Measurements from ENCODE around the gene PCBD1.
"Not testable (repeated sequence)": the region's sequence is repeated elsewhere in the genome, so short reads cannot be mapped to it uniquely, and the experiment has no call there.

The PCBD1 gene

GRCh38 chr10:70863470-70864160 lies 24.8 kb downstream of the PCBD1 start:
- DNase-seq (ENCODE audit: low read depth), result no peak

GRCh38 chr10:70861495-70862197 lies 26.7 kb downstream of the PCBD1 start:
- not testable (repeated sequence) for DNase-seq (ENCODE audit: low read depth)

- DNase-seq (ENCODE audit: low read depth), result no peak
These were observed 29.6 kb downstream of the PCBD1 start for GRCh38 chr10:70858759-70859158.

DNA sequence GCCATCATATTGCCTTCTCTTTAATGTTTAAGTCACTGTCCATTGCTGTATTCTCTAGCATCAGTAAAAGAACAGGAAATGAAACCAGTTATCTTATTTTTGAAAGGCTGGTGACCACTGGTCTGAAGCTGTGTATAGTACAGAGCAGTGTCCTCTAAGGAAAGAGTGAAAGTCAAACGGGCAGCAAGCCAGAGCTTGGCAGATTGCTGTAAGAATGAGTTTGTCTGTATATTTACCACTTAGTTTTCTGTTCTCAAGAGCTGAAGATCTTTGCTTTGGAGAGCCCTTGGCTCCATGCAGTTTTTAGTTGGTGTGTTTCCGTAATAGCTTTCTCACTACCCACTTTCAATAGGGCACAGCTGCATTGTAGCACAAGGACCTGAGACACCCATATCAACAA lies 31.9 kb downstream of the PCBD1 start:
- no peak for DNase-seq (ENCODE audit: low read depth)

DNA sequence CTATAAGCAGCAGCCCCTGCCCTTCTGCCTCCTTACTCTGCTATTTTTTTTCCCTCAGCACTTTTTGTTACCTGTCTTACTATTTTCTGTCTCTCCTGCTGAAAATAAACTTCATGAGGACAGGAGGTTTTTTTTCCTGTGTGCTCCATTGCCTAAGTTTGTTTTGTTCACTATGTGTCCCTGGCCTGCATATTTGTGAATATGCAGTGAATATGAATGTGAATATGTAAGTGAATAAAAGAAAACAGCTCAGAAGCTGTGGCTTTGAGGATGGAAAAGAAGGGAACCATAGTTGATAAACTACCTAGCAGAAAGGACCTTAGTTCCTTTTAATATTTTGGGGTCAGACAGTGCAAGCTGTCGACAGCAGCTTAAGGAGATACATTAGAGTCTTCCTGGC lies 34.9 kb downstream of the PCBD1 start:
- no peak for DNase-seq (ENCODE audit: low read depth)

- no peak for DNase-seq (ENCODE audit: low read depth)
These were observed 35.3 kb downstream of the PCBD1 start for GRCh38 chr10:70853038-70853437.

DNA sequence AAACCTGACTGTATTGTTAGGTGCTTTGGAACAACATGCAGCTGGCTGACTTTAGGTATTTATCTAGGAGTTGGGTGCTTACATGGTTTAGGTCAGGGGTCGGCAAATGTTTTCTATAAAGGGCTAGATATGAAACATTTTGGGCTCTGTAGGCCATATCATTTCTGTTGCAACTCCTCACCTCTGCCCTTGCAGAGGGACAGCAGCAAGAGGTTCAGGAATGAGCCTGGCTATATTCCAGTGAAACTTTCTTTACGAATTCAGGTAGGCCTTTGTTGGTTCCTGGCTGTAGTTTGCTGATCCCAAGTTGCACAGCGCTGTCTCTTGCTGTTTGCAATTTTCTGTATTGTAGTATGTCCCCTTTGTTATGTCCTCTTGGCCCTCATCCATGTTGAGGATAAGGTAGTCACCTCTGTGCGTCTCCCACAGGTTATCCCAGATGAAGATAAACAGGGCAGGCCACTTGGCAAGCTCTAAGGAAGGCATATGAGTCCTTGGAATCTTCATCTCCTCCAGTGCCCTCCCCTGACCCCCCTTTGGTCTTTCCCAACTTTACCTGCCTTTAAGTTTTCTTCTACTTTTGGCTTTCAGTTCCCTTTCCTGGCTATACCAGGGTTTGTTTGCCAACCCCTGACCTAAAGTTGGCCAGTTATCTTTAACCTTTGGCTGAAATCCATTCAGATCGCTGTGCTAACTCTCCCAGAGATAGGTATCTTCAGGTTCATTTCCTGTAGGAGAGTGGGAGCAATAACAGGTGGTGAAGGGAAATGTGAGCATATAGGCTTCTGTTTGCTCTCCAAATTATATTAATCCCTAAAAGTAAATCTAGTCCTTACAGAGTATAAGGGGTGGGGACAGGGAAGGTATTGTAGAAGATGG lies 36.5 kb downstream of the PCBD1 start:
- DNase-seq (ENCODE audit: low read depth), result no peak

- no peak for DNase-seq (ENCODE audit: low read depth)
These were observed 38.3 kb downstream of the PCBD1 start for GRCh38 chr10:70850097-70850496.

- DNase-seq (ENCODE audit: low read depth), result no peak
These were observed 38.8 kb downstream of the PCBD1 start for GRCh38 chr10:70849582-70850016.

DNA sequence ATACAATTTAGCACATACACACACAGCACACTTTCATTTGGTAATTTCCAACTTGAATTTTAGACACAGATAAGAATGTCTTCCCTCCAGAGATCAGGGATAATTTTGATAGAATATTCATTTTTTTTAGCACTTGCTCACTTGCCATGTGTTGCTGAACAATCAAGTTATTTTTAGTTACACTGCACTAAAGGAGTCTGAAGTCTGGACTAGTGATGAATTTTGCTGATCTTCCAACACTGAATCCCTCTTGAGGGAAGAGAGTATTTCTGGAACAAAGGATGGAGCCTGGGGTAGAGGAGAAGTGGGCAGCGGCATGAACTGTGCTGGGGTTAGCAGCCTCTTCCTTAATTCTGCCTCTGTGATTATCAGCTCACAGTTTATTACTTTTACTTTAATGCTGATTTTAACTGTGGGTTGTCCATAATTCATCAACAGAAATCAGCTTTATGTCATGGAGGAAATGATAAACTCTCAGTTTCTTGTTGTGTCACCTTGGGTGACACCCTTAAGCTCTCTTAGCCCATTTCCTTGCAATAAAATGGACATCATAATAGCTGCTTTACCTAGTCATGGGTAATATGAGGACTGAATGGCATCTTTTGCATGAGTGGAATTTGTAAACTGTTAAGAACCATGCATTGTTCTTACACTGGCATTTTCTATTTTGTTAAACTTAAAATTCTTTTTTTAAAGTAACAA lies 40.6 kb downstream of the PCBD1 start:
- DNase-seq (ENCODE audit: low read depth), result no peak

DNA sequence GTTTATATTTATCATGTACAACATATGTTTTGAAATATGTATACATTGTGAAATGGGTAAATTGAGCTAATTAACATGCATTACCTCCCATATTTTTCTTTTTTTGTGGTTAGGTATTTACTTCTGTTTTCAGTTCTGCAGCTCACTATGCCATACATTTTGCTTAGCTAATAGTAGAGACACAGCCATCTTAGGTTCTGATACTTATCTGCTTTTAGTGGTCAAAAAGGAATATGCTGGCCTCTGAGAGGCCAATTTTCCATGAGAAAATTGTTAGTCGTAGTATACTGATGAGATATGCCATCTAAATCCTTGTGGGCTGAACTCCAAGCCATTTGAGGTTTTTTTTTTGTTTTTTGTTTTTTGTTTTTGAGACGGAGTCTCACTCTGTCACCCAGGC lies 41.6 kb downstream of the PCBD1 start:
- no peak for DNase-seq (ENCODE audit: low read depth)

- DNase-seq (ENCODE audit: low read depth), result no peak
These were observed 42.5 kb downstream of the PCBD1 start for GRCh38 chr10:70845816-70846215.

GRCh38 chr10:70845256-70845655 lies 43.1 kb downstream of the PCBD1 start:
- DNase-seq (ENCODE audit: low read depth), result no peak

DNA sequence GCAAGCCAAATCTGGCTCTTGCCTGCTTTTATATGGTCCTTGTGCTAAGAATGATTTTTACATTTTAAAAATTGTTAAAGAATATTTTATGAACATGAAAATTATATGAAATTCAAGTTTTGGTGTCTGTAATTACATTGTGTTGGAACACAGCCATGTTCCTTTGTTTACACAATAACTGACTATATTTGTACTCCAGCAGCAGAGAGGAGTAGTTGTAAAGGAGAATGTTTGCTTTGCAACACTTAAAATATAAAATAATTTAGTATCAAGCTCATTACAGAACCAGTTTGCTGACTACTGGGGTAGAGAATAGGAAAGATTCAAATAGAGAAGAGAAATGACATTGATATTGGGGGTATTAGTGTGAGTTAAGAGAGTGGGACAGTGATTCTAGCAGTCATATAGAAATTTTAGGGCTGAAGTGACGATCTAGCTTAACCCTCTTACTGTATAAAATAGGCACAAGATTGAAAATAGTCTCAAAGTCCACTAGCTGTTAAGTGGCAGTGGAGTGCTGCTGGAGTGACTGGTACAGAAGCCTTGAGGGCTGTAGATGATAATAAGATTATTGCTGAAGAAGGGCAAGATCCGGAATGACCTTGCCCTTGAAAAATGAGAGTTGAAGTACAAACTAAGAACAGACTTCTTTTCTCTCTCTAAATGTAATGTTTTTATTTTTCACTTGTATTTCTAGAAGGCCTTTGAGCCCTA lies 44.4 kb downstream of the PCBD1 start:
- DNase-seq (ENCODE audit: low read depth), result no peak

GRCh38 chr10:70843333-70843732 lies 45.0 kb downstream of the PCBD1 start:
- DNase-seq (ENCODE audit: low read depth), result no peak

DNA sequence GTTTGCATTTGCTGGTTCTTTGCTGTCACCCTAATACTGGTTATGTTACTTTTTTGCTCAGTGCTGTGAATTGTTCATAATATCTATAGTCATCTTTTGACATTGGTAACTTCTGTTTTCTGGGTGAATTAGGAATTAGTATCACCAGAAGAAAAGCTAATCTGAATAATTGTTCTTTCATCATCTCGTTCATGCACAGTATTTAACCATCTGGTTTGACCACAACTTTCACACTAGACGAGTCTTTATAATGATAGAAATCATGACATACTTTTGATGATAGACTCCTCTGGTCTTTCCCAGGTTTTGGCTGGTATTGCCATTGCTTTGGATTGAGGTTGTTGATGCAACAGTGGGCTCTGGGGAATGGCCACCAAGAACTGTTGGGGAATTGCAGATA lies 47.5 kb downstream of the PCBD1 start:
- no peak for DNase-seq (ENCODE audit: low read depth)

- DNase-seq (ENCODE audit: low read depth), result no peak
These were observed 50.0 kb downstream of the PCBD1 start for GRCh38 chr10:70838270-70838805.

DNA sequence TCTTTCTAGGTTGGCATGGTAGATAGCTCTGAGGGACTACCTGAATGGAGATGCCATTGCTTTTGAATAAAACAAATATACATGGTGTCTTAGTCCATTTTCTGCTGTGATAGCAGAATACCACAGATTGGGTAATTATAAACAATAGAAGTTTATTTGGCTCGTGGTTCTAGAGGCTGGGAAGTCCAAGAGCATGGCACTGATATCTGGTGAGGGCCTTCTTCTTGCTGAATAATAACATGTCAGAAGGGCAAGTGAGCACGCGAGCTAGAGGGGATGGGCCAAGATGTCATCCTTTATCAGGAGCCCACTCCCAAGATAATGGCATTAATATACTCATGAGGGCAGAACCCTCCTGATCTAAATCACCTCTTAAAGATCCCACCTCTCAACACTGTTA lies 50.7 kb downstream of the PCBD1 start:
- no peak for DNase-seq (ENCODE audit: low read depth)

GRCh38 chr10:70836319-70836718 lies 52.0 kb downstream of the PCBD1 start:
- DNase-seq (ENCODE audit: low read depth), result no peak

GRCh38 chr10:70834441-70835151 lies 53.8 kb downstream of the PCBD1 start:
- no peak for DNase-seq (ENCODE audit: low read depth)
